HL-60/S4 treated with retinoic acid at 250 ng/mL for 4 days and 3 days (cell line): ENCODE data around the gene CAPN2.

Experiments
- in situ Hi-C: fragments of 300-500 bp; cut with MboI; formaldehyde crosslinking; loops from 2 replicates; pipeline ENCODE4 v1.7.0; 2022; ENCODE audit warnings: low sequenced_read_pairs

CAPN2 gene

DNA sequence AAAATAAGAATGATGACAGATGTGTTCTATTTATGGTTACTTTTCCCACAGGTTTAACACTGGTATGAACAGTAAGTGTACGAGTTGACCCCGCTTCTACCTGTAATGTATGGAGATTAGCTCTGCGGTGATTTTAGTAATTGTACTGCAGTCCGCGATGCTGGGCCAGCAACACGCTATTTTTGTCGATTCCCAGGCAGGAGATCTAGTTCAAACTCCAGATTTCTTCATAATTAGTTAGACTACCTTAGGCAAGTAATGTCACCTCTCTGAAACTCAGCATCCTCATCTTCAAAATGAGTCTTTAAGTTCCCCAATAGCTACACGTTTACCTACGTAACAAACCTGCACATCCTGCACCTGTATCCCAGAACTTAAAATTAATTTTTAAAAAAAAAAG, 111.9 kb downstream of the CAPN2 start:
- in situ Hi-C loops: no loop called here

DNA sequence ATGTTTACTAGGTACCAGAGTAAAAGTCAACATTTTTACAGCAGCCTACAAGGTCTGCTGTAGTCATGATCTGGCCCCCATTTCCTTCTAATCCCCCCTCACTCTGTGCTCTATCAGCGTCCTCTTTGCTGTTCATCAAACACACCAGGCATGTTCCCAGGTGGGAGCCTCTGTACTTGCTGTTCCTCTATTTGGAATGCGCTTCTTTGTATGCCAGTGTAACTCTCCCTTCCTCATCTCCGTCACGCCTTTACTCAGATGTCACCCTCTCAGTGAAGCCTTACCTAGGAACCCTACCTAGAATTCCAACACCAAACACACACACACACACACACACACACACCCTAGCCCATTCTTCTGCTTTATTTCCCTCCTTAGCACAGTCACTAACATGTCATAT, 112.4 kb downstream of the CAPN2 start:
- in situ Hi-C loops: no loop called here
